ENCODE data around the gene ST6GALNAC6.
"Not testable (repeated sequence)": the region's sequence is repeated elsewhere in the genome, so short reads cannot be mapped to it uniquely, and the experiment has no call there.

ST6GALNAC6 gene

DNA sequence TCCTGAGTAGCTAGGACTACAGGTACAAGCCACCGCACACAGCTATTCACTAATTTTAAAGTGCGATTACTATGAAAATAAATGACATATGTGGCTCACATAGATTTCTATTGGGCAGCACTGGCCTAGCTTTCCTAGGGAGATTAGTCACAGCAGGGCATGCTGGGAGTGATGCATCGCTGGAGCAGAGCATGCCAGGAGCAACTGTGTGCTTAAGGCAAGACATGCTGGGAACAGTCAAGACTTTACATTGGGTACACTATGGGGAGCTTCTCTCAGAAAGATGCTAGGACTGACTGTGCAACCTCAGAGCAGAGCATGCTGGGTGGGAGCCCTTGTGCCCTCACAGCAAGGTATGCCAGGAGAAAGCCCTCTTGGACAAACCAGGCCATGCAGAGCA, 9.3 kb downstream of the ST6GALNAC6 start:
- Histone ChIP-seq H2AFZ (ENCODE audit: low read length, unreplicated experiment) (no peak overlapping the region), H3K36me3 (ENCODE audit: insufficient read depth, low read length) (peaks cover 60% of the 10 kb centered on the region), H3K79me2 (ENCODE audit: control insufficient read depth, insufficient read depth, low read length, unreplicated experiment) (peaks cover 11% of the 10 kb centered on the region), H3K27me3 (ENCODE audit: insufficient read depth, low read length) (no peaks in the 10 kb centered on the region), H3K4me3 (ENCODE audit: low read depth, low read length) (no peak overlapping the region), H3K4me1 (ENCODE audit: control insufficient read depth, insufficient read depth, low read length, unreplicated experiment) (peaks cover 4% of the 10 kb centered on the region), H3K27ac (ENCODE audit: low read depth, low read length) (no peak overlapping the region)

DNA sequence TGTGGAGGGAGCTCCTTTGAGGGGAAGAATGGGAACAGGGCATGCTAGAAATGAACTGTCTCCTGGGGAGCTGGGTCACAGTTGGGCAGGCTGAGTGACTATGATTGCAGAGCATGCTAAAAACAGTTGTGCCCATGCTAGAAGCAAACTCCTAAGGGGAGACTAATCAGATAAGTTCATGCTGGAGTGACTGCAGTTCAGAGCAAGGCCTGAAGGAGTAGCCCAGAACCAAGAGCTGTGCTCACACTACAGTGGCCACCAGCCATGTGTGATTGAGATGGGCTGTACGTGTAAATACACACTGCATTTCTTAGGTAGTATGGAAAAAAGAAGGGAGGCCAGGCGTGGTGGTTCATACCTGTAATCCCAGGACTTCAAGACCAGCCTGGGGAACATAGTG, 11.6 kb downstream of the ST6GALNAC6 start:
- H3K4me1 ChIP-seq (ENCODE audit: control insufficient read depth, insufficient read depth, low read length, unreplicated experiment): peaks cover 4% of the 10 kb centered on the region
- H3K4me3 ChIP-seq (ENCODE audit: low read depth, low read length): no peak overlapping the region
- H2AFZ ChIP-seq (ENCODE audit: low read length, unreplicated experiment): no peak overlapping the region
- no peaks in the 10 kb centered on the region for H3K27me3 ChIP-seq (ENCODE audit: insufficient read depth, low read length)
- peaks cover 6% of the 10 kb centered on the region for H3K79me2 ChIP-seq (ENCODE audit: control insufficient read depth, insufficient read depth, low read length, unreplicated experiment)
- H3K27ac ChIP-seq (ENCODE audit: low read depth, low read length): no peak overlapping the region
- H3K36me3 ChIP-seq (ENCODE audit: insufficient read depth, low read length): peaks cover 39% of the 10 kb centered on the region

DNA sequence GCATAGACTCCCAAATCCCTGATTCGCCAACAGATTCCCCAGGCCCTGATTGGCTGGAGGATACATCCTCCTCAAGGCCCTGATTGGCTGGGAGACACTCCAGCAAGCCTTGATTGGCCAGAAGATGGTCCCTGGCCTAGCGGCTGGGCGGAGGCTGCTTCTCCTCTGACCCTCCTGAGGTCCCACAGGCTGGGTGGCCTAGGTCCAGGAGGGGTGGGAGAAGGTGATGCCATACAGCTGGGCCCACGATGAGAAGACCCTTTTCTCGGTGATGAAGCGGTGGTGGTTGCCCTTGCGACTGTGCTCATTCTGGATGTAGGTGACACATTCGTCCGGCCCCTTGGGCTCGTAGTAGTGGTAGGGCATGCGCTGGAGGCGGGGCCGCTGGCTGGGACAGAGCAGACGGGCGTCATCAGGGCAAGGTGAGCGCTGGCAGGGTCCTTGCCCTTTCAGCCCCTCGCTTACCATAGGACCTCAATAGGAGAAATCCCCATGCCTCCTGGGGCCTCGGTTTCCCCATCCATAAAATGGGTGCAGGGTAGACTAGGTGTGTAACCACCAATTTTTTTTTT, 12.9 kb downstream of the ST6GALNAC6 start:
- Histone ChIP-seq H3K4me3 (ENCODE audit: low read depth, low read length) (no peak overlapping the region), H3K36me3 (ENCODE audit: insufficient read depth, low read length) (peaks cover 32% of the 10 kb centered on the region), H3K27ac (ENCODE audit: low read depth, low read length) (no peak overlapping the region), H2AFZ (ENCODE audit: low read length, unreplicated experiment) (no peak overlapping the region), H3K4me1 (ENCODE audit: control insufficient read depth, insufficient read depth, low read length, unreplicated experiment) (peaks cover 4% of the 10 kb centered on the region), H3K27me3 (ENCODE audit: insufficient read depth, low read length) (no peaks in the 10 kb centered on the region), H3K79me2 (ENCODE audit: control insufficient read depth, insufficient read depth, low read length, unreplicated experiment) (peaks cover 2% of the 10 kb centered on the region)

DNA sequence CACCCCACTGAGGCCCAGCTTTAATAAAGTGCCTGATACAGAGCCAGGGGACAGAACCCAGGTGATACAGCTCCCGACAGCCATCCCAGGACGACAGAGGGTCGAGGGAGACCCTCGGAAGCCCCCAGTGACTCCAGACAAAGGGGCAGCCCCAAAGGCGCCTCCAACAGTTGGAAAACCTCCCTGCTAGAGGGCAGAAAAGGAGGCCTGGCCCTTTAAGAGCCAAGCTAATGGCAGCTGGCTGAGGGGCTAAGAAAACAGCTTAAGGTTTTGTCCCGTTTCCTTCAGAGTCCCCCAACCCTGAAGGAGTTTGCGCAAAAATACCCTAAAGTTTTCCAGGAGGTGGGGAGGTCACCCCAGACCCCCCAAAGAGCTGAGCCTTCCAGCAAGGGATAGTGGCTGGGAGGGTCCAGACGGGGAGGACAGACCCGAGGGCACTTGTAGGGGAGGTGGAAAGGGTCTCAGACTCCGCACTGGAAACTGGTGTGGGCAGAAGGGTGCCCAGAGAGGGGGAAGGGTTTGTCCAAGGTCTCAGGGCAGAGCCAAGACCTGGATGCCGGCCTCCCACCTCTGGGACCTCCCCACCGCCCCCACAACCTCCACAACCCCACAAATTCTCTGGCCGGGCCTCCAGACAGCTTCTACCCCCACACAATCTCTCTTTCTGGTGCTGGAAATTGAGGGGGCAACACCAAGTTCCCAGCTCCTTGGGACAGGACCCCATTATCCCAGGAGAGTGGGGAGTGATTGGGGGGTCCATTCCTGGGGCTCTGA, 13.7 kb downstream of the ST6GALNAC6 start:
- peaks cover 4% of the 10 kb centered on the region for H3K4me1 ChIP-seq (ENCODE audit: control insufficient read depth, insufficient read depth, low read length, unreplicated experiment)
- no peaks in the 10 kb centered on the region for H3K79me2 ChIP-seq (ENCODE audit: control insufficient read depth, insufficient read depth, low read length, unreplicated experiment)

DNA sequence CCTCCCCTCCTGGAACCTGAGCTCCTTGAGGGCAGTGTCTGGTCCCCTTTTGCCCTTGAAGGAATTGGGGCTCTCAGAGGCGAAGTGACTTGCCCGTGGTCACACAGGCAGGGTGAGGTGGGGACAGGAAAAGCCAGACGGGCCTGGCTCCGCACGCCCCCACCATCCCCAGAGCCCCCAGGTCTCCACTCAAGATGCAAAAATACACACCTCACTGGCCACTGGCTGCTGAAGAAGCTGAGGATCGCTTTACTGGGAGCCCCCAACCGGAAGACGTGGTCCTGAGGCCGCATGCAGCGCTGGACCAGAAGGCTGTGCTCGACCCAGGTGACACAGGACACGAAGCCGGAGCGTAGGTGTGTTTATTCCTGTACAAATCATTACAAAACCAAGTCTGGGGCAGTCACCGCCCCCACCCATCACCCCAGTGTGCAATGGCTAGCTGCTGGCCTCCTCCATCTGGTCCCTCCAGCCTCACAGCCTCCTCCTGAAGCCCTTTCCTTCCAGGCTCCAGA, 14.4 kb downstream of the ST6GALNAC6 start:
- H3K27me3 ChIP-seq (ENCODE audit: insufficient read depth, low read length): no peaks in the 10 kb centered on the region
- H3K4me1 ChIP-seq (ENCODE audit: control insufficient read depth, insufficient read depth, low read length, unreplicated experiment): no peaks in the 10 kb centered on the region
- no peak overlapping the region for H3K27ac ChIP-seq (ENCODE audit: low read depth, low read length)

More for the DNA sequence above, 13.7 kb downstream of the ST6GALNAC6 start:
- Histone ChIP-seq H3K4me3 (ENCODE audit: low read depth, low read length) (no peak overlapping the region), H3K27ac (ENCODE audit: low read depth, low read length) (no peak overlapping the region), H2AFZ (ENCODE audit: low read length, unreplicated experiment) (no peak overlapping the region), H3K36me3 (ENCODE audit: insufficient read depth, low read length) (peaks cover 28% of the 10 kb centered on the region), H3K27me3 (ENCODE audit: insufficient read depth, low read length) (no peaks in the 10 kb centered on the region)

DNA sequence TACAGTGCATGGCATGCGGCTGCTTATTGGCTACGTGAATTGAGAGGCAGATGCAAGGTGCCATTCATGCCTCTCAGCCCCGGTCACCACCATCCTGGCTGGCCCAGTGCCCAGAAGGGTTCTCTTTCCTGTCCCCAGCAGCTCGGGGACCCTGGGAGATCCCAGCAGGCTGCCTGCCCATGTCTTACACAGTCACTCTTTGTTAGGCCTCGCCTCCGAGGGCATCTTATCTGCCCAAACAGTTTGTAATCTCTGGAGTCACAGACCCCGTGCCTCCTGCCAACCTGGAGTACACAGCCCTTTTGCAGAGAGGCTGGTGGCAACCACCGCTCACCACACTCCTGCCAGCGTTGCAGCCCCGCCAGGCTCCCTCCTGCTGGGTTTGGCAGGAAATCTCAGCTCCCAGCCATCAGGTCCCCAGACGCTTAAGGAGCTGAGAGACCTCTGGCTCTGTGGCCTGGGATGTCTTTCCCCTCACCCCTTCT, 14.9 kb downstream of the ST6GALNAC6 start:
- H3K36me3 ChIP-seq (ENCODE audit: insufficient read depth, low read length): peaks cover 24% of the 10 kb centered on the region
- no peaks in the 10 kb centered on the region for H3K79me2 ChIP-seq (ENCODE audit: control insufficient read depth, insufficient read depth, low read length, unreplicated experiment)
- no peaks in the 10 kb centered on the region for H3K4me1 ChIP-seq (ENCODE audit: control insufficient read depth, insufficient read depth, low read length, unreplicated experiment)
- no peak overlapping the region for H3K27ac ChIP-seq (ENCODE audit: low read depth, low read length)
- H3K4me3 ChIP-seq (ENCODE audit: low read depth, low read length): no peak overlapping the region
- H3K27me3 ChIP-seq (ENCODE audit: insufficient read depth, low read length): no peaks in the 10 kb centered on the region
- H2AFZ ChIP-seq (ENCODE audit: low read length, unreplicated experiment): no peak overlapping the region

More for the DNA sequence above, 14.4 kb downstream of the ST6GALNAC6 start:
- no peak overlapping the region for H3K4me3 ChIP-seq (ENCODE audit: low read depth, low read length)
- H3K79me2 ChIP-seq (ENCODE audit: control insufficient read depth, insufficient read depth, low read length, unreplicated experiment): no peaks in the 10 kb centered on the region
- no peak overlapping the region for H2AFZ ChIP-seq (ENCODE audit: low read length, unreplicated experiment)
- peaks cover 24% of the 10 kb centered on the region for H3K36me3 ChIP-seq (ENCODE audit: insufficient read depth, low read length)

DNA sequence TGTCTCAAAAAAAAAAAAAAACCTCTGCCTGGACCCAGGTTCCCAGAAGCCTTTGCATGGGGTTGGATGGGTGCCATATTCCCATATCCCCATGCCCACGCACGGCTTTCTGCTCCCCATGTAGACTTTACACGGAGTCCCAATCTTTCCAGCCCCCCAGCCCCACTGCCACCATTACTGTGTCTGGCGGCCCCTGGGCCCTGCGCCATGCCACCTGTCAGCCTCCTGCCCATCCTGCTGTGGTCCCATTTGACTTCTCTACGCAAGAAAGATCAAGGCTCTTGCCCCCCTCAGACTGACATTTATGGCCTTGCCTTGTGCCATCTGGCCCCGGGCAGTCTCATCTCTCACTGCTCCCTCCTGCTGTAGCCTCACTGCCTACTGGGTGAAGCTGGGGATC, 15.4 kb downstream of the ST6GALNAC6 start:
- H3K4me3 ChIP-seq (ENCODE audit: low read depth, low read length): no peak overlapping the region
- no peaks in the 10 kb centered on the region for H3K4me1 ChIP-seq (ENCODE audit: control insufficient read depth, insufficient read depth, low read length, unreplicated experiment)
- peaks cover 24% of the 10 kb centered on the region for H3K36me3 ChIP-seq (ENCODE audit: insufficient read depth, low read length)
- H3K27me3 ChIP-seq (ENCODE audit: insufficient read depth, low read length): no peaks in the 10 kb centered on the region
- no peak overlapping the region for H3K27ac ChIP-seq (ENCODE audit: low read depth, low read length)
- H2AFZ ChIP-seq (ENCODE audit: low read length, unreplicated experiment): no peak overlapping the region
- H3K79me2 ChIP-seq (ENCODE audit: control insufficient read depth, insufficient read depth, low read length, unreplicated experiment): no peaks in the 10 kb centered on the region

DNA sequence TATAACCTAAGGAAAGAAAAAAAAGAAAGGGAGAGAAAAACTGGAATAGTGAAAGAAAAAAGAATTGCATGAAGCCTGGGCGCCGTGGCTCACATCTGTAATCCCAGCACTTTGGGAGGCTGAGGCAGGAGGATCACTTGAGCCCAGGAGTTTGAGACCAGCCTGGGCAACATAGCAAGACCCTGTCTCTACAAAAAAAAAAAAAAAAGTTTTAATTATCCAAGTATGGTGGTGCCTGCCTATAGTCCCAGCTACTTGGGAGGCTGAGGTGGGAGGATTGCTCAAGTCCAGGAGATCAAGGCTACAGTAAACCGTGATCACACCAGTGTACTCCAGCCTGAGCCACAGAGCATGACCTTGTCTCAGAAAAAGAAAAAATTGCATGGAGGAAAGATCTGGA, 17.7 kb downstream of the ST6GALNAC6 start:
- not testable (repeated sequence) for H3K27me3 ChIP-seq (ENCODE audit: insufficient read depth, low read length); H2AFZ ChIP-seq (ENCODE audit: low read length, unreplicated experiment); H3K79me2 ChIP-seq (ENCODE audit: control insufficient read depth, insufficient read depth, low read length, unreplicated experiment); H3K27ac ChIP-seq (ENCODE audit: low read depth, low read length); H3K4me1 ChIP-seq (ENCODE audit: control insufficient read depth, insufficient read depth, low read length, unreplicated experiment); H3K4me3 ChIP-seq (ENCODE audit: low read depth, low read length); H3K36me3 ChIP-seq (ENCODE audit: insufficient read depth, low read length)

DNA sequence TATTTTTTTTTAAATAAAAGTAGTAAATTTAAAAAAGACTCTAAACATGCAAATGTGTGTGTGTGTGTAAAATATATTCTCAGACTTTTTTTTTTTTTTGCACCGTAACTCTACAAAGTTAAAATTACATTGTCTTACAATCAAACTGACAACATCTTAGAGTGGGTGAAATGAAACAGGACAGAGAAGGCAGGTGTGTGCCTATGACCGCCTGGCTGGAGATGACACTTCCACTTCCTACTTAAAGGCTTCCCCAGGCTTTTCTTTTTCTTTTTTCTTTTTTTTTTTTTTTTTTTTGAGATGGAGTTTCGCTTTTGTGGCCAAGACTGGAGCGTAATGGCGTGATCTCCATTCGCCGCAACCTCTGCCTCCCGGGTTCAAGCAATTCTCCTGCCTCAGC, 19.3 kb downstream of the ST6GALNAC6 start:
- no peaks in the 10 kb centered on the region for H3K27me3 ChIP-seq (ENCODE audit: insufficient read depth, low read length)
- no peak overlapping the region for H3K4me3 ChIP-seq (ENCODE audit: low read depth, low read length)
- no peaks in the 10 kb centered on the region for H3K36me3 ChIP-seq (ENCODE audit: insufficient read depth, low read length)
- H2AFZ ChIP-seq (ENCODE audit: low read length, unreplicated experiment): no peak overlapping the region
- H3K27ac ChIP-seq (ENCODE audit: low read depth, low read length): no peak overlapping the region
- peaks cover 20% of the 10 kb centered on the region for H3K4me1 ChIP-seq (ENCODE audit: control insufficient read depth, insufficient read depth, low read length, unreplicated experiment)
- peaks cover 3% of the 10 kb centered on the region for H3K79me2 ChIP-seq (ENCODE audit: control insufficient read depth, insufficient read depth, low read length, unreplicated experiment)

DNA sequence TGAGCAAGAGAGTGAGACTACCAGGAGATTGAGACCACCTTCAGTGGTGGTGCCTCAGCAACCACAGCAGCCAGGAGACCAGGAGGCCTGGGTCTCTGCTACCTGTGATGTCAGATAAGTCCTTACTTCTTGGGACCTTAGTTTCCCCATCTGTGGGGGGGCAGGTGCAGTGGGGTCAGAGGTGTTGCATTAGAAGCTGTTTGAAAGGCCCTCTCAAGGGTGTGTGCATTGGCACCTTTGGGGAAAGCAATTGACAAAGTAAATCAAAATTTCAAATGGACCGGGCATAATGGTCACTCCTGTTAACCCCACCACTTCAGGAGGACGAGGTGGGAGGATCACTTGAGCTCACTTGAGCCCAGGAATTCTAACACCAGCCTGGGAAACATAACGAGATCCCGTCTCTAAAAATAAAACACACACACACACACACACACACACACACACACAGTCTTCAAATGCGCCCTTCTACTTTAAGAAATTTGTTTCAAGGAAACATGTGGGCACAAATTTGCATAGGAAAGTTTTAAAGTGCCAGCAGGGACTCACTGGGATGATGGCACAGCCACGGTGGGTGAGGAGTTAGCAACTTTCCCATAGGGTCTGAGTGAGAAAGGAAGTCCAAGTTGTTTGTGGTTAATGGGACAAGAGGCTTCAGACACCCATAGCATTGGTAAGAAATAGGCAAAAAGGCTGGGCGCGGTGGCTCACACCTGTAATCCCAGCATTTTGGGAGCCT, 20.6 kb downstream of the ST6GALNAC6 start:
- Histone ChIP-seq H3K4me1 (ENCODE audit: control insufficient read depth, insufficient read depth, low read length, unreplicated experiment) (peaks cover 33% of the 10 kb centered on the region), H3K27ac (ENCODE audit: low read depth, low read length) (no peak overlapping the region), H2AFZ (ENCODE audit: low read length, unreplicated experiment) (no peak overlapping the region), H3K36me3 (ENCODE audit: insufficient read depth, low read length) (no peaks in the 10 kb centered on the region), H3K79me2 (ENCODE audit: control insufficient read depth, insufficient read depth, low read length, unreplicated experiment) (peaks cover 3% of the 10 kb centered on the region), H3K4me3 (ENCODE audit: low read depth, low read length) (no peak overlapping the region), H3K27me3 (ENCODE audit: insufficient read depth, low read length) (no peaks in the 10 kb centered on the region)

Measured in ACC112 (cell line).